ENCODE results near the gene NDUFA9. TPM values are rescaled to one million over a fixed set of nuclear protein-coding genes. Genes with fewer than 3 reads are reported as not detected.

NDUFA9 gene
- total and polyA plus RNA-seq, 2 donors (not counting 3 experiments of a cell fraction or from before 2014, with no cell fraction given), result 86.7 to 113 TPM

GRCh38 chr12:4603946-4604345, 45.0 kb upstream of the NDUFA9 start:
- Histone ChIP-seq H3K4me2 (ENCODE audit: insufficient read depth, low read length) (no peak overlapping the region), H3K27me3 (ENCODE audit: control insufficient read depth in 2 of 2, insufficient read depth in 2 of 2, low read length in 2 of 2) (peaks cover 13 to 21% of the 10 kb centered on the region in 2 experiments), H3K9me1 (replicated peaks; ENCODE audit: control insufficient read depth, extremely low read depth, insufficient read depth, low read length) (no peaks in the 10 kb centered on the region), H3K9me3 (replicated peaks; ENCODE audit: control insufficient read depth, insufficient read depth, low read length) (no peaks in the 10 kb centered on the region), H3K36me3 (ENCODE audit: control insufficient read depth in 2 of 2, extremely low read depth in 1 of 2, insufficient read depth in 2 of 2, low read length in 2 of 2) (no peaks in the 10 kb centered on the region), H3K4me3 (replicated peaks in 1 of 3; ENCODE audit: insufficient read depth in 1 of 3, low read depth in 1 of 3, low read length in 3 of 3) (no peak overlapping the region), H3K79me2 (ENCODE audit: control insufficient read depth, insufficient read depth, low read length) (peaks cover 4% of the 10 kb centered on the region), H3K9ac (replicated peaks; ENCODE audit: extremely low read depth, insufficient read depth, low read length) (no peak overlapping the region), H3K27ac (ENCODE audit: insufficient read depth, low read depth, low read length) (no peak overlapping the region), H4K20me1 (replicated peaks; ENCODE audit: control insufficient read depth, extremely low read depth, insufficient read depth, low read length) (no peaks in the 10 kb centered on the region), H3K4me1 (ENCODE audit: control insufficient read depth, extremely low read depth, insufficient read depth, low read length) (peaks cover 13% of the 10 kb centered on the region), H2AFZ (ENCODE audit: low read depth, low read length) (no peak overlapping the region)
- DNase-seq (ENCODE audit: low read depth, low spot score), result no peak
- ChIA-PET CTCF (interaction anchor here (0.5 to 2.7 kb wide), 14 partner anchors 10 to 155 kb away, joined by 3 to 13 read pairs (median 6); partner anchors contain the start of genes AKAP3, DYRK4, NDUFA9 and RAD51AP1), POLR2A (no interaction called here)
- dilution Hi-C loops (cut with MboI; ENCODE audit: extremely low pct_ligation_motif_present, low sequenced_read_pairs) (no loop called here), intact Hi-C loops (cut with micrococcal nuclease) (loop anchor here (1.0 to 2.0 kb wide), 3 partner anchors 45 to 154 kb away; partner anchors contain the start of genes AKAP3, NDUFA9 and RAD51AP1)
- no TSS peak for BruUV-seq (replicated peaks)
- no peak for FAIRE-seq
- no peak for TF ChIP-seq CTCF (IDR thresholded peaks at IDR 0.05; ENCODE audit: extremely low read depth in 1 of 2, insufficient read depth in 1 of 2, low read depth in 1 of 2, low read length in 2 of 2)
- TF ChIP-seq MYC (IDR thresholded peaks at IDR 0.05; ENCODE audit: low read depth, low read length), result no peak
- TF ChIP-seq GATA2 (IDR thresholded peaks at IDR 0.05; ENCODE audit: insufficient read depth, insufficient read length, low read depth, low read length), result no peak
- TF ChIP-seq JUN (IDR thresholded peaks at IDR 0.05; ENCODE audit: borderline replicate concordance, insufficient read depth, insufficient read length, low read depth), result no peak
- no peak for TF ChIP-seq POLR2AphosphoS5 (IDR thresholded peaks at IDR 0.05; ENCODE audit: insufficient read depth, low read depth, low read length)

Data from endothelial cell of umbilical vein (primary cell).